ENCODE data around the gene AMBRA1.

DNA sequence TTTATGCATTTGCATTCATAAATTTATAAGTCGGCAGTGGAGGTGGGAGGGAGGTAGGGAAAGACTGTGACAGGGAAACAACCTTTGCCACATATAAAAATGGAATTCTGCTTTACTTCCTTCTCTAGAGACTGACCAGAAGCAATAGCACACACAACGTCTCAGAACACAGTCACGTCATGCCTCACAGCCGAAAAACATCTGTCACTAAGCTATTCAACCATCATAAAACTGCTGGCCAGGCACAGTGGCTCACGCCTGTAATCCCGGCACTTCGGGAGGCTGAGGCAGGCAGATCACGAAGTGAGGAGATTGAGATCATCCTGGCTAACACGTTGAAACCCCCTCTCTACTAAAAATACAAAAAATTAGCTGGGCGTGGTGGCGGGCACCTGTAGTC is 101.3 kb downstream of the AMBRA1 start:
- TF ChIP-seq, protein P1, sequence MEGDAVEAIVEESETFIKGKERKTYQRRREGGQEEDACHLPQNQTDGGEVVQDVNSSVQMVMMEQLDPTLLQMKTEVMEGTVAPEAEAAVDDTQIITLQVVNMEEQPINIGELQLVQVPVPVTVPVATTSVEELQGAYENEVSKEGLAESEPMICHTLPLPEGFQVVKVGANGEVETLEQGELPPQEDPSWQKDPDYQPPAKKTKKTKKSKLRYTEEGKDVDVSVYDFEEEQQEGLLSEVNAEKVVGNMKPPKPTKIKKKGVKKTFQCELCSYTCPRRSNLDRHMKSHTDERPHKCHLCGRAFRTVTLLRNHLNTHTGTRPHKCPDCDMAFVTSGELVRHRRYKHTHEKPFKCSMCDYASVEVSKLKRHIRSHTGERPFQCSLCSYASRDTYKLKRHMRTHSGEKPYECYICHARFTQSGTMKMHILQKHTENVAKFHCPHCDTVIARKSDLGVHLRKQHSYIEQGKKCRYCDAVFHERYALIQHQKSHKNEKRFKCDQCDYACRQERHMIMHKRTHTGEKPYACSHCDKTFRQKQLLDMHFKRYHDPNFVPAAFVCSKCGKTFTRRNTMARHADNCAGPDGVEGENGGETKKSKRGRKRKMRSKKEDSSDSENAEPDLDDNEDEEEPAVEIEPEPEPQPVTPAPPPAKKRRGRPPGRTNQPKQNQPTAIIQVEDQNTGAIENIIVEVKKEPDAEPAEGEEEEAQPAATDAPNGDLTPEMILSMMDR (IDR thresholded peaks at IDR 0.05): no peak
- TF ChIP-seq POLR2A (IDR thresholded peaks at IDR 0.05): no peak
